Activated CD8-positive, alpha-beta memory T cell treated with anti-CD3 and anti-CD28 coated beads for 48 hours (primary cell): Measurements from ENCODE around the gene STXBP2.

Experiments
- DNase-seq, 3 experiments: peaks; one replicate each; pipeline ENCODE4 v3.0.0-alpha.2; 2020; ENCODE audit warnings: low read depth in 2 of 3, low spot score in 2 of 3

The STXBP2 gene

DNA sequence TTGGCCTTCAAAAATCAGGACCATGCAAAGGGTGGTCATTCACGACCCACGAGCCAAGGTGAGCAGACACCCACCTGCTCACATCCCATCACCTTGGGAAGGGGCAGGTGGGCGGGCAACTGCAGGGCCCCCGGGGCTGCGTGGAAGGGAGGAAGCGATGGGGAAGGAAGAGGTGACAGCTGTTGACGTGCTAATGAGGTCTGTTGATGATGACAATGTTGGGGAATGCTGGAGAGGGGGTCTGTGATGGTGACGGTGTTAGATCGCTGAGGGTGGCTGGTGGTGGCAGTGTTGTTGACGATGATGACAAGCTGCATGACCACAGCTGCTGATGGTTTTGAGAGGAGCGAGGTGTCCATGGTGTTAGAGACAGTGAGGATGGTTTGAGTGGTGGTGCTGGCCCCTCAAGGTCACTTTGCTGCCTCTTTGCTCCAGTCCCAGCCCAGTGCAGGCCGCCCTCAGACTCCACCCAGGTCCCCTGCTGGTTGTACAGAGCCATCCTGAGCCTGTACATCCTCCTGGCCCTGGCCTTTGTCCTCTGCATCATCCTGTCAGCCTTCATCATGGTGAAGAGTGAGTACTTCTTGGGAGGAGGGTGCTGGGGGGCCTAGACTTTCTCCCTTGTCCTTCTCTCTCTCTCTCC, 40.9 kb downstream of the STXBP2 start:
- DNase-seq = no peak

DNA sequence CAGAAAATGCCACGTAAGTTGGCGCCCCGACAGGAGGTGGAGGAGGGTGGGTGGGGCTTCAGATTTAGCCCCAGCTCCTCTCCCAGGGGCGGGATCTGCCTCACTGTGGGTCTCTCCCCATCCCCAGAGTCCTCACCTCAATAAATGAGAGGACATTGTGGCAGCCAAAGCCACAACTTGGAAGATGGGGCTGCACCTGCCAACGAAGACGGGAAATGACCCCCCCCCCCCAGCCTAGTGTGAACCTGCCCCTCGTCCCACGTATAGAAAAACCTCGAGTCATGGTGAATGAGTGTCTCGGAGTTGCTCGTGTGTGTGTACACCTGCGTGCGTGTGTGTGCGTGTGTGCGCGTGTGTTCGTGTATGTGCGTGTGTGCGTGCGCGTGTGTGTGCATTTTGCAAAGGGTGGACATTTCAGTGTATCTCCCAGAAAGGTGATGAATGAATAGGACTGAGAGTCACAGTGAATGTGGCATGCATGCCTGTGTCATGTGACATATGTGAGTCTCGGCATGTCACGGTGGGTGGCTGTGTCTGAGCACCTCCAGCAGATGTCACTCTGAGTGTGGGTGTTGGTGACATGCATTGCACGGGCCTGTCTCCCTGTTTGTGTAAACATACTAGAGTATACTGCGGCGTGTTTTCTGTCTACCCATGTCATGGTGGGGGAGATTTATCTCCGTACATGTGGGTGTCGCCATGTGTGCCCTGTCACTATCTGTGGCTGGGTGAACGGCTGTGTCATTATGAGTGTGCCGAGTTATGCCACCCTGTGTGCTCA, 42.3 kb downstream of the STXBP2 start:
- no peak for DNase-seq

DNA sequence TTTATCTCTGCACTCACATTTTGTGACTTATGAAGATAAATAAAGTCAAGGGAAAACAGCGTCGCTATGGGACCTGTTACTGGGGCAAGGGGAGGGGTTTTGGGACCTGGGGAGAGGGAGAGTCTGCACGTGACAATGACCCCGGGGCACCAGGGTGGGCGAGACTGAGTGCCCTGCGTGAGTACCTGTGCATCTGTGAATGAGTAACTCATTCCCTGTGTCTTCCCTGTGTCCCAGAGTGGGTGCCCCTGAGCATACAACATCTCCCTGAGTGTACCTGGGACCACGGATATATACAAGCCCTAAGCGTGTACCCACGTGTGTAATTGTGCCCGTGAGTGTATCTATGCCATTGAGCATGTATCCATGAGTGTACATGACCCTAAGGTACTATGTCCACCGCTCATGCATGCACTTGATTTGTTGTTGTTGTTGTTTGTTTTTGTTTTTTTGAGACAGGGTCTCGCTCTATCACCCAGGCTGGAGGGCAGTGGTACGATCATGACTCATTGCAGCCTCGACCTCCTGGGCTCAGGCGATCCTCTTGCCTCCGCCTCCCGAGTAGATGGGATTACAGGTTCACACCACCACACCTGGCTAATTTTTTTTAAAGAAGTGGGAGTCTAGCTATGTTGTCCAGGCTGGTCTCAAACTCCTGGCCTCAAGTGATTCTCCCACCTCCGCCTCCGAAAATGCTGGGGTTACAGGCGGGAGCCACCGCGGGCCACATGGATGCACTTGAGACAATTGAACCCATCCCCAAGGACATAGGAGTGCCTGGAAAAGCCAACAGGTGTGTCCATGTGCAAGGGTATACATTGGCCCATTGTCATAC, 43.1 kb downstream of the STXBP2 start:
- DNase-seq = no peak

- DNase-seq = peak; percentile 72 to 79 (median 77)
These were observed 43.9 kb downstream of the STXBP2 start, which contains the start of gene TRAPPC5 for GRCh38 chr19:7680606-7681339. Gene TRAPPC5 (plus strand): TSS chr19:7680833. CDS start chr19:7682254, 1,421 bp downstream.

GRCh38 chr19:7681340-7682174, 44.6 kb downstream of the STXBP2 start:
- DNase-seq = peak; percentile 59 to 71 (median 60)

DNA sequence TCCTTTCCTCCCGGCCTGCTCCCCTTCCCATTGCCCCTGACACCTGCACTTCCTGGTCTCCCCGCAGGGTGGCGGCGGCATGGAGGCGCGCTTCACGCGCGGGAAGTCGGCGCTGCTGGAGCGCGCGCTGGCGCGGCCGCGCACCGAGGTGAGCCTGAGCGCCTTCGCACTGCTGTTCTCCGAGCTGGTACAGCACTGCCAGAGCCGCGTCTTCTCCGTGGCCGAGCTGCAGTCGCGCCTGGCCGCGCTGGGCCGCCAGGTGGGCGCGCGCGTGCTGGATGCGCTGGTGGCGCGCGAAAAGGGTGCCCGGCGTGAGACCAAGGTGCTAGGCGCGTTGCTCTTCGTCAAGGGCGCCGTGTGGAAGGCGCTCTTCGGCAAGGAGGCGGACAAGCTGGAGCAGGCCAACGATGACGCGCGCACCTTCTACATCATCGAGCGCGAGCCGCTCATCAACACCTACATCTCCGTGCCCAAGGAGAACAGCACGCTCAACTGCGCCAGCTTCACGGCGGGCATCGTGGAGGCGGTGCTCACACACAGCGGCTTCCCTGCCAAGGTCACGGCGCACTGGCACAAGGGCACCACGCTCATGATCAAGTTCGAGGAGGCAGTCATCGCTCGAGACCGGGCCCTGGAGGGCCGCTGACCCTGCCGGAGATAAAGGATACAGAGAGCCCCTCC, 45.4 kb downstream of the STXBP2 start:
- DNase-seq = no peak

DNA sequence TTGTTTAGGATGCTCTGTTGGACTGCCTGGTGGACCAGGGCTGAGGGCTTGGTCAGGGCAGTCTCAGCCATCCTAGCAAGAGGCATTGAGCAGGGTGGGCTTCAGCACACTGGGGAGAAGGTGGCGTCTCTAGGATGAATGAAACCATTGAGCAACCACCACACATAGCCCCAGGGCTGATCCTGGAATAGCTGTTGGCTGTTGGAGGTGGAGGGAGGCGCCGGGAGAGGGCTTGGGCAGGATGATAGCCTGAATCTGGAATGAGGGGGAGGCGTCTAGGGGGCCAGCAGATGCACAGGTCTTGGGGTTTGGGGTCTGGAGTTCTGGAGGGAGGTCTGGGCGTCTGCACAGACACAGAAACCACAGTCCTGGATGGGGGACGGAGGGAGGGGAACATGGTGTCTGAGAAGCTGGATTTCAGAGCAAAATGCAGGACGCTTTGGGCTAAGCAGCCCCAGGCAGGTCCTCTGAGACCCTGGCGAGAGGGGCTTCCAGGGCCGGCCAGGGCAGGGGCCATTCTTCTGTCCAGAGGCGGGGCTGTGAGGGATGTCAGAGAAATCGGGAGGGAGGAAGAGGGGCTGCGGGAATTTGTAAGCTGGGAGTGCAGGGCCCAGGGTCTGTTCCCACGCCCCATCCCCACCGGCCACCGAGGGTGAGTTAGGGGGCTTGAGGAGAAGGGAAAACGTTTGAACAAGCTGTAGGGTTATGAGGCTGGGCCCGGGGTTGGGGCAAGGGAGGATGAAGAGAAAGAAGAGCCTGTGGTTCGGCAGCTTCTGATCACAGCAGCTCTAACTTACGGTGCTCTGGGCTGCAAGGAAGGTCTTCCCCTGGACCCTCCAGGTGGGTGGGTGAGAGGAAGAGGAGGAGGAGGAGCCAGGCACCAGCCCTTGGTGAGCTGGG, 48.9 kb downstream of the STXBP2 start:
- DNase-seq = no peak

DNA sequence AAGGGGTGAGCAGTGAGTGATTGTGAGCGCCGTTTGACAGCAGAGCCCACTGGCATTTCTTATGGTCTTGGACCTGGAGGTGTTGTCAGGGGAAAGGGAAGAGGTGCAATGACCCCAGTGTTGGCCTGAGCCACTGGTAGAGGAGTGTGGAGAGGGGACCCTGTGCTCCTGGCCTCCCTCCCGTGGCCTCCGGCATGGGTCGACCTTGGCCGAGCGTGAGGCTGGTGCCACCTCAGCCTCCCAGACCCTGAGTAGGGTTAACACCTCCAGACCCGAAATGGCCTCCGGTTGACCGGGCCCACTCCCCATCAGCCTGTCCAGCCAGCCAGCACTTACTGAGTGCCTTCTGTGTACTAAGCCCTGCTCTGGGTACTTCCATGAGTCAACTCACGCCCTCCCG, 50.3 kb downstream of the STXBP2 start:
- DNase-seq = no peak

- DNase-seq = no peak
These were observed 52.3 kb downstream of the STXBP2 start for GRCh38 chr19:7689165-7689564.

- DNase-seq = no peak
These were observed 53.9 kb downstream of the STXBP2 start for GRCh38 chr19:7690779-7691258.

DNA sequence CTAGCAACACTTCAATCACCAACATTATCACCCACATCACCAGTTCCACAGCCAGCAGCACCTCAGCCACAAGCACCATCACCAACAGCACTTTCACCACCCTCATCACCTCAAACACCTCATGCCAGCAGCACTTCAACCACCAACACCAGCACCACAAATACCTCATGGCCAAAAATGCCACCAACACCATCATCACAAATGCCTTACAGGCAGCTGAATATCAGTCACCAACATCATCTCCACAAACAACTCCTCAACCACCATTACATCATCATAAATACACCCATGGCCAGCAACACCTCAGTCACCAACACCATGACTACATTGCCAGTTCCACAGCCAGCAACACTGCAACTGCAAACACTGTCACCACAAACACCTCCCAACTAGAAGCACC, 54.6 kb downstream of the STXBP2 start:
- DNase-seq = no peak

DNA sequence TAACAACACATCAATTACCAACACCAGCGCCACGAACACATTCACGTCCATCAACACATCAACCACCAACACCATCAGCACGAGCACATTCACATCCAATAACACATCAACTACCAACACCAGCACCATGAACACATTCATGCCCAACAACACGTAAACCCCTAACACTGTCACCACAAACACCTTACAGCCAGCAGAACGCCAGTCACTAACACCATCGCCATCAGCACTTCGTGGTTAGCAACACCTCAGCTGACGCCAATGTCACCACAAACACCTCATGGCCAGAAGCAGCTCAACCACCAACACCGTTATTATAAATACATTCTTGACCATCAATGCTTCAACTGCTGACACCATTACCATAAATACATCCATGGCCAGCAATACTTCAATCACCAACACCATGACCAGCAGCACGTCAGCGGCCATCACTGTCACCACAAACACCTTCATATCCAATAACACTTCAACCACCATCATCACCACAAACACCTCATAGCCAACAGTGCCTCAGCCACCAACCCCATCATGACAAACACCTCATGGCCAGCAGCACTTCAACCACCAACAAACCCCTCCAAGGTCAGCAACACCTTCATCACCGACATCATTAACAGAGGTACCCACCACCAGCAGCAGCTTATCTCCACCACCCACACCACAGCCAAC, 55.6 kb downstream of the STXBP2 start:
- no peak for DNase-seq

DNA sequence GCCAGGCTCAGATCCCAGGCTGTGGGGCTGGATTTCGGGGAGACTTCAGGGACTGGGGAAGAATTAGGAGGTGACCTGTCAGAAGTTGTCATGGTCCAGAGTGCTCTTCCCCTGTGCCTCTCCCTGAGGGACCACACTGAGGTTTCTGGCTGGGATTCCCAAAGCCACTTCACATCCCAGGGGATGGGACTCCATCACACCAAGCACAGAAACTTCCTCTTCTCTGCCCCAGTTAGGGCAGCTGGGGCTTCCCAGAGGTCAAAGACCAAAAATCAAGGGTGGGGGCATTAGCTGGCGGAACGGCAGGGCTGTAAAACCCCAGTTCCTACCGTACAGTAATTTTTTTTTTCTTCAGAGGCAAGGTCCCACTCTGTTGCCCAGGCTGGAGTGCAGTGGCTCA, 57.6 kb downstream of the STXBP2 start:
- DNase-seq = no peak
